SJCRH30 (cell line): Measurements from ENCODE around the gene POMT2. TPM values are rescaled to one million over a fixed set of nuclear protein-coding genes. Genes with fewer than 3 reads are reported as not detected.
"Not testable (repeated sequence)": the region's sequence is repeated elsewhere in the genome, so short reads cannot be mapped to it uniquely, and the experiment has no call there.

Experiments used
- DNase-seq, 2 experiments: peaks; one replicate each; pipeline ENCODE4 v3.0.0-alpha.2; 2015 to 2020
- H3K27ac ChIP-seq: fragments of 250-450 bp; sonication (Bioruptor Pico); 2 replicates; pipeline ENCODE4 v1.5.1; 2020; ENCODE audit warnings: mild to moderate bottlenecking, moderate library complexity
- H3K27me3 ChIP-seq: fragments of 250-450 bp; sonication (Bioruptor Pico); 2 replicates; pipeline ENCODE4 v1.5.1; 2020; ENCODE audit warnings: mild to moderate bottlenecking, moderate library complexity
- H3K36me3 ChIP-seq: fragments of 250-450 bp; sonication (Bioruptor Pico); 2 replicates; pipeline ENCODE4 v1.5.1; 2020; ENCODE audit warnings: mild to moderate bottlenecking, moderate library complexity
- H3K4me1 ChIP-seq: fragments of 250-450 bp; sonication (Bioruptor Pico); 2 replicates; pipeline ENCODE4 v1.5.1; 2020; ENCODE audit warnings: mild to moderate bottlenecking, moderate library complexity
- H3K4me3 ChIP-seq: fragments of 250-450 bp; sonication (Bioruptor Pico); 2 replicates; pipeline ENCODE4 v1.5.1; 2020; ENCODE audit warnings: mild to moderate bottlenecking, moderate library complexity
- H3K9me3 ChIP-seq: fragments of 250-450 bp; sonication (Bioruptor Pico); replicated peaks from 2 replicates; pipeline ENCODE4 v1.5.1; 2020; ENCODE audit warnings: mild to moderate bottlenecking, moderate library complexity
- total RNA-seq: library from RNA; depleted of rRNA; stranded (reverse); fragments of >200 nt; shearing (Covaris generic); gene quantifications from 2 replicates; pipeline ENCODE4 v1.2.3, GENCODE V29; 2014

The POMT2 gene
- total RNA-seq, 1 experiment from 2014 or later, result 30.2 TPM

- Histone ChIP-seq H3K4me1 (peaks cover 26% of the 10 kb centered on the region), H3K4me3 (no peak overlapping the region), H3K27me3 (no peaks in the 10 kb centered on the region), H3K36me3 (peaks cover 5% of the 10 kb centered on the region), H3K9me3 (no peaks in the 10 kb centered on the region), H3K27ac (no peak overlapping the region)
- no peak for DNase-seq
Observed at GRCh38 chr14:77299771-77300170, 20.9 kb downstream of the POMT2 start.

DNA sequence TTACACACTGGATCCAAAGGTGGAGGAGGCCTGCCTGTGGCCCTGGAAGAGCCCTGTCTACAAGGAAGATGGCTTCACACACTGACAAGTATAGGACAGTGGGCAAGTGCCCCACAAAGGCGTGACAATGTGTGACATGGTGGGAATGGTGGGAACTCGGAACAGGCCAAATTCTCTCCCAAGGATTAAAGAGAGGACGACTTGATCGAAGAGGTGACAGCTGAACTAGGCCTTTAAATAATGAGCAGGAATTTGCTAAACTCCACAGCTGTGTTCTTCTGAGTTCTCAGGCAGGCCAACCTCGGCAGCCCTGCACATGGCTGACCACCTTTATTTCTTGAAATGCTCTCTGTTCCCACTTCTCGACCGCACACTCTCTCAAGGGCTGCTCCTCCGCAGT lies 23.8 kb downstream of the POMT2 start:
- H3K4me3 ChIP-seq, result no peak overlapping the region
- H3K27me3 ChIP-seq, result no peaks in the 10 kb centered on the region
- peaks cover 17% of the 10 kb centered on the region for H3K36me3 ChIP-seq
- no peak overlapping the region for H3K27ac ChIP-seq
- peaks cover 3% of the 10 kb centered on the region; the same call in 1 of the 2 replicates for H3K4me1 ChIP-seq
- H3K9me3 ChIP-seq, result no peaks in the 10 kb centered on the region
- DNase-seq, result no peak

- Histone ChIP-seq H3K36me3 (peaks cover 17% of the 10 kb centered on the region), H3K4me1 (no peaks in the 10 kb centered on the region; the same call in 1 of the 2 replicates), H3K27ac (no peak overlapping the region), H3K4me3 (no peak overlapping the region), H3K27me3 (no peaks in the 10 kb centered on the region), H3K9me3 (no peaks in the 10 kb centered on the region)
- no peak for DNase-seq
Observed at GRCh38 chr14:77296155-77296554, 24.5 kb downstream of the POMT2 start.

DNA sequence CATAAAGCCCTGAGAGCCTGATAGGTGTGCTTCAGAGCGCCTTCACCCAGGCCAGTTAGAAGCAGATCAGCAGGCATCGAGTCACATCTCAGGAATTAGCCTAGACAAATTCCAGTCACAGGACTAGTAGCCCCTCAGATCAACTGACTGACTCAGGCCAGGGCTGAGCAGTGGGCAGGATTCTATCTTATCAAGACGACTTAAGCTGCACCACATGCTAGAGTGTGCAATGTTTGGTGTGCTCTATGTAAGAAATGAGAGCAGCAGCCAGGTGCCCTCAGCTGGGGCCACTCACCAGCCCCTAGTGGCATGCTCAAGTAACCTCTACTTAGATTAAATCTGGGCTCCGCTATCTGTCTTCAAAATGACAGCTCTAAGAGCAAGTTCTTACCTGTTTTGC lies 30.0 kb downstream of the POMT2 start:
- DNase-seq, result no peak
- no peaks in the 10 kb centered on the region for H3K9me3 ChIP-seq
- no peak overlapping the region for H3K27ac ChIP-seq

GRCh38 chr14:77286576-77286975 lies 34.1 kb downstream of the POMT2 start:
- Histone ChIP-seq H3K36me3 (peaks cover 32% of the 10 kb centered on the region), H3K27me3 (no peaks in the 10 kb centered on the region), H3K4me1 (peaks cover 8% of the 10 kb centered on the region), H3K27ac (no peak overlapping the region), H3K9me3 (no peaks in the 10 kb centered on the region), H3K4me3 (no peak overlapping the region)
- no peak for DNase-seq

More for the DNA sequence above, 30.0 kb downstream of the POMT2 start:
- H3K4me1 ChIP-seq, result no peaks in the 10 kb centered on the region
- no peaks in the 10 kb centered on the region for H3K27me3 ChIP-seq
- peaks cover 26% of the 10 kb centered on the region for H3K36me3 ChIP-seq
- no peak overlapping the region for H3K4me3 ChIP-seq

DNA sequence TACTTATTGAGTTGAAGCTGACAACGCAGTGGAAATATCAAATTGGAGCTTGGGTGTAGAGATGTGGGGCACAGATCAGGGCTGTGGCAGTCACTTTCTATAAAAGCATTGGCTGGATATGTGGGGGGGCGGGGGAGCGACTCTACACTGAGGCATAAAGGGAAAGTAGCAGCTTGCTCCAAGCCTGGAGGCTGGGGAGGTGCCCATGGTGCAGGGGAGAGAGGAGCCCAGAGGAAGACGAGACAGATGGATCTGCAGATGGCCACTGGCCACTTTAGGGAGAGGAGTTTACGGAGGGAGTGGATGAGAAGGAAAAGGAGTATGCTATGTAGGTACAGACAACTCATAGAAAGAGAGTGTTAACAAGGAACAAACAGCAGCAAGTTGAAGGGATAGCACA lies 36.2 kb downstream of the POMT2 start:
- no peaks in the 10 kb centered on the region for H3K27me3 ChIP-seq
- no peak for DNase-seq
- peaks cover 38% of the 10 kb centered on the region for H3K36me3 ChIP-seq
- H3K9me3 ChIP-seq, result no peaks in the 10 kb centered on the region
- H3K27ac ChIP-seq, result no peak overlapping the region
- no peak overlapping the region for H3K4me3 ChIP-seq
- peaks cover 12% of the 10 kb centered on the region for H3K4me1 ChIP-seq

DNA sequence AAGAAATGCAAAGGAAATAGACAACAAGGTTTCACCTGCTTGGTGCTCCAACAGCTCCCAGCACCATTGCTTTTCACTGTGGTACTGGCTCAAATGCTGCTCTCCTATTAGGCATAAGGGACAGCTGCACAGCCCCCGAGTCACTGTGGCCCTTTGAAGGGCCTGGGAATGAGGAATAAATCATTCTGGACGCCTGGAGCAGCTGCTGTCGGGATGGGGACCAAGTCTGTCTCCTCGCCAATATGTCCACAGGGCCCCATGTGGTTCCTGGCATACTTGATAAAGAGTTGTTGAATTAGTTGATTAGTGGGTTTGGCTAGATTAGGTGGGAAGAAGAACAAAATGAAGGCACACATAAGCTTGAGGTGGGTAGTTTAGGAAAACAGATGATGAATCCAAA lies 36.6 kb downstream of the POMT2 start:
- Histone ChIP-seq H3K4me1 (peaks cover 12% of the 10 kb centered on the region), H3K36me3 (peaks cover 38% of the 10 kb centered on the region), H3K9me3 (no peaks in the 10 kb centered on the region), H3K27me3 (no peaks in the 10 kb centered on the region), H3K4me3 (no peak overlapping the region), H3K27ac (no peak overlapping the region)
- no peak for DNase-seq

- peak overlapping the region; percentile 55 for H3K27ac ChIP-seq
- no peaks in the 10 kb centered on the region for H3K27me3 ChIP-seq
- peak; percentile 39 to 54 for DNase-seq
- peaks cover 12% of the 10 kb centered on the region for H3K4me1 ChIP-seq
- H3K36me3 ChIP-seq, result peaks cover 34% of the 10 kb centered on the region
- H3K9me3 ChIP-seq, result no peaks in the 10 kb centered on the region
- H3K4me3 ChIP-seq, result no peak overlapping the region
Observed at GRCh38 chr14:77281852-77282410, 38.8 kb downstream of the POMT2 start.

DNA sequence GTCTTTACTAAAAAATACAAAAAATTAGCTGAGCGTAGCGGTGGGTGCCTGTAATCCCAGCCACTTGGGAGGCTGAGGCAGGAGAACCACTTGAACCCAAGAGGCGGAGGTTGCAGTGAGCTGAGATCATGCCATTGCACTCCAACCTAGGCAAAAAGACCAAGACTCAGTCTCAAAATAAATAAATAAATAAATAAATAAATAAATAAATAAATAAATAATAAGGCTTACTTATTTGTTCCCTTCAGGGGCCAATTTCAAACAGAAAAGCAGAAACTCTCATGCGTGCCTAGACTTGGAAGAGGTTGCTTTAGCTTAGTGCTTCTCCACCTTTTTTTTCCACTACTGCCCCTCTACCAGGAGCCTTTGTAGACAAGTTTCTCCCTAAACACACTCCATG lies 39.8 kb downstream of the POMT2 start:
- not testable (repeated sequence) for H3K9me3 ChIP-seq, H3K27me3 ChIP-seq, H3K4me3 ChIP-seq, DNase-seq, H3K27ac ChIP-seq
- peaks cover 26% of the 10 kb centered on the region for H3K36me3 ChIP-seq
- H3K4me1 ChIP-seq, result peaks cover 12% of the 10 kb centered on the region

- no peak overlapping the region for H3K4me3 ChIP-seq
- no peaks in the 10 kb centered on the region for H3K27me3 ChIP-seq
- no peak overlapping the region for H3K27ac ChIP-seq
- peaks cover 16% of the 10 kb centered on the region for H3K36me3 ChIP-seq
- peaks cover 12% of the 10 kb centered on the region for H3K4me1 ChIP-seq
- no peaks in the 10 kb centered on the region for H3K9me3 ChIP-seq
- no peak for DNase-seq
Observed at GRCh38 chr14:77279719-77280118, 41.0 kb downstream of the POMT2 start.

DNA sequence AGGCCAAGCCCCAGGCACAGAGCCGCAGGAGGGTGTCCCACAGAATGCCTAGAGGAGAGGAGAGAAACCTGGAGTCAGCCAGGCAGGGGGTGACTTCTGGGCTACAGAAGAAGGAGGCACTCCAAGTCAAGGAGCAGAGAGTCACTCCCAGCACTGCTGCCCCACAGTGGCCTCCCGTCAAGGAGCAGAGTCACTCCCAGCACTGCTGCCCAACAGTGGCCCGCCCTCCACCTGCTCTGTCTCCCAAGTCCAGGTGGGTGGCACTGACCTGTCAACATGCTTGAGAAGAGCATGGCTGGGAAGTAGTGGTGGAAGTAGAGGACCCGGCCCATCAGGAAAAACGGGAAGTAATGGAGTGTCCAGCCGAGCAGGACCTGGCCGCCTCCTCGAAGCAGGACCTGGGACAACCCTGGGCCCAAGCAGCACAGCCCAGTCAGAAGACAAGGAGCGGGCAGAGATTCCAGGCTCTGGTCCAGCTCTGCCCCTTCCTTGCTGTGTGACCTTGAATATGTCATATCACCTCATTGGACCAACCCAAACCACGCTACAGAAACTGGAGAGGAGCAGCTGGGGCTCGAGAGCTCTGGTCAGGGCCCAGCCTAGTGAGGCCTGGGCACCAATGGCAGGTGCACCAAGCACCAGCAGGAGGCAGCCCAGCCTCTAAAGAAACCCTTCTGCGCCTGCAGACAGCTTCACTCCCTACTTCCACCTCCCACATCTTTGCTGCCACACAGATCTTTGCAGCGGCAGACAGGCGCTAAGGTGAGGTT lies 42.0 kb downstream of the POMT2 start:
- H3K27ac ChIP-seq, result no peak overlapping the region
- H3K4me3 ChIP-seq, result no peak overlapping the region
- no peaks in the 10 kb centered on the region for H3K27me3 ChIP-seq
- no peak for DNase-seq
- H3K4me1 ChIP-seq, result peaks cover 12% of the 10 kb centered on the region
- H3K9me3 ChIP-seq, result no peaks in the 10 kb centered on the region
- peaks cover 13% of the 10 kb centered on the region for H3K36me3 ChIP-seq

DNA sequence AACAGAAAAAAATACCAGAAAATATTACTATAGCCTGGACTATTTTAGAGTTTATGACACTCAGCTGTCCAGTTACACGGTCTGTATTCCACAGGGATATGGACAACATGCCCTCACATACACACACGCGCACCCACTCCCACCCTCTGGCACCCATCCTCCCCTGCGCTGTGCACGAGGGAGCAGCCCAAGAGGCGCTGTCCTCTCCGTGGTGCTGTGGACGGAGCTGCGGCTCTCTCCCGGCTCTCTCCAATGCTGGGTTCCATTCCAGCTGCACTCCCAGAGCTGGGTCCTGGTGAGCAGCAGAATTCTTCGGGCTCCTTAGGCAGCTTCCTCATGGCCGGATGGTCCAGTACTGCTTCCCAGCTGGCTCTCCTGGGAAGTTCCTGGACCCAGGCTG lies 43.7 kb downstream of the POMT2 start:
- H3K9me3 ChIP-seq, result no peaks in the 10 kb centered on the region
- no peak overlapping the region for H3K27ac ChIP-seq
- H3K4me1 ChIP-seq, result peaks cover 7% of the 10 kb centered on the region
- no peak overlapping the region for H3K4me3 ChIP-seq
- DNase-seq, result no peak
- H3K36me3 ChIP-seq, result peaks cover 6% of the 10 kb centered on the region
- no peaks in the 10 kb centered on the region for H3K27me3 ChIP-seq

- Histone ChIP-seq H3K36me3 (peaks cover 6% of the 10 kb centered on the region), H3K4me1 (peaks cover 3% of the 10 kb centered on the region), H3K27me3 (no peaks in the 10 kb centered on the region), H3K27ac (no peak overlapping the region), H3K9me3 (no peaks in the 10 kb centered on the region), H3K4me3 (no peak overlapping the region)
- DNase-seq, result no peak
Observed at GRCh38 chr14:77276295-77276935, 44.3 kb downstream of the POMT2 start.

DNA sequence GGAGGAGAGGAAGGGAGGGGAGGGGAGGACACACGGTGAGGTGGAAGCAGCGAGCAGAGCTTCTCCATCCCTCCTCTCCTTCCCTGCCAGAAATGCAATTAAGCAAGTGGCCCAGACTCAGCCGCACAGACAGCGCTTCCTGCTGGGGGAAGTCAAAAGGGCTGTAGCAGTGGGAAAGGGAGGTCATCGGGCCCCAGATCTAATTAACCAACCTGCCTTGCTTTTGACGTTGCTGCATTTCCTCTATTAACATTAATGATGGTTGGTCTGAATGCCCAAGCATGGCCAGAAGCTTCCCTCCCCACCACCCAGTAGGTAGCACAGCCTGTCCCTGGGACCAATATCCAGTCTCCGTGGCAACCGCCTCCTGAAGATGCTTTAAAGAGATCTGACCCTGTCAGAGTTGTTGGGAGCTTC lies 45.1 kb downstream of the POMT2 start:
- DNase-seq, result no peak
- no peaks in the 10 kb centered on the region for H3K27me3 ChIP-seq

GRCh38 chr14:77275041-77275580 lies 45.6 kb downstream of the POMT2 start:
- DNase-seq, result no peak
- Histone ChIP-seq H3K27me3 (no peaks in the 10 kb centered on the region), H3K4me3 (no peak overlapping the region), H3K27ac (no peak overlapping the region), H3K4me1 (no peaks in the 10 kb centered on the region), H3K9me3 (no peaks in the 10 kb centered on the region), H3K36me3 (no peaks in the 10 kb centered on the region)

More for the DNA sequence above, 45.1 kb downstream of the POMT2 start:
- Histone ChIP-seq H3K36me3 (peaks cover 5% of the 10 kb centered on the region), H3K4me1 (no peaks in the 10 kb centered on the region), H3K27ac (no peak overlapping the region), H3K4me3 (no peak overlapping the region), H3K9me3 (no peaks in the 10 kb centered on the region)
